Uterus (tissue), 4 donors: ENCODE results near the gene BICD2. TPM values are rescaled to one million over a fixed set of nuclear protein-coding genes. Genes with fewer than 3 reads are reported as not detected.

Experiments
- DNase-seq, 2 donors: peaks; one replicate each; pipeline ENCODE4 v3.0.0-alpha.2; 2019 to 2020
- H3K27ac ChIP-seq, 2 donors: fragments of 200-600 bp; sonication (generic); 1 replicate in 1 of 2; 2 replicates in 1 of 2; pipeline ENCODE4 v1.5.1; 2016 to 2018
- H3K27me3 ChIP-seq, 2 donors: fragments of 200-600 bp; sonication (generic); one replicate each; pipeline ENCODE4 v1.5.1; 2018 to 2019; ENCODE audit warnings: control low read depth in 1 of 2
- H3K36me3 ChIP-seq, 2 donors: fragments of 200-600 bp; sonication (generic); one replicate each; pipeline ENCODE4 v1.5.1; 2019; ENCODE audit warnings: control low read depth in 1 of 2
- H3K4me1 ChIP-seq, 2 donors: fragments of 200-600 bp; sonication (generic); one replicate each; pipeline ENCODE4 v1.5.1; 2018 to 2019; ENCODE audit warnings: control low read depth in 1 of 2
- H3K4me3 ChIP-seq, 2 donors: fragments of 200-600 bp; sonication (generic); 1 replicate in 1 of 2; 2 replicates in 1 of 2; pipeline ENCODE4 v1.5.1; 2018 to 2019; ENCODE audit warnings: mild to moderate bottlenecking in 1 of 2
- H3K9me3 ChIP-seq, 2 donors: fragments of 200-600 bp; sonication (generic); one replicate each; pipeline ENCODE4 v1.5.1; 2019; ENCODE audit warnings: control low read depth in 1 of 2
- POLR2A ChIP-seq, 2 donors: fragments of 450-650 bp; IDR thresholded peaks; one replicate each; pipeline ENCODE4 v1.6.1; 2016; ENCODE audit warnings: antibody characterized with exemption in 2 of 2, mild to moderate bottlenecking in 1 of 2, moderate library complexity in 1 of 2
- intact Hi-C: fragments of 100-400 bp; cut with DNase I; formaldehyde crosslinking; loops from one replicate; pipeline ENCODE4 v1.15.1; 2023; ENCODE audit warnings: low total_unique reads
- total RNA-seq, 4 donors: library from RNA; depleted of rRNA in 3 of 4; stranded (reverse); fragments of >200 nt in 3 of 4; gene quantifications; one replicate each; pipeline versions ENCODE4 v1.1.0 to v1.2.4, GENCODE V29; 2014 to 2023
- TF ChIP-seq, protein P1 (sequence below), 4 experiments: fragments of 200-600 bp in 2 of 4; fragments of 450-650 bp in 2 of 4; sonication (generic) in 2 of 4; IDR thresholded peaks; one replicate each; pipeline ENCODE4 v1.5.1; 2016 to 2019; ENCODE audit warnings: antibody characterized with exemption in 4 of 4, mild to moderate bottlenecking in 2 of 4, moderate library complexity in 1 of 4
- donor health status: DM: yes; HTN: yes; CAD: no.

BICD2 gene
- total RNA-seq, 4 donors from 2014 or later, result 5.6 to 45.1 (median 22.8) TPM

DNA sequence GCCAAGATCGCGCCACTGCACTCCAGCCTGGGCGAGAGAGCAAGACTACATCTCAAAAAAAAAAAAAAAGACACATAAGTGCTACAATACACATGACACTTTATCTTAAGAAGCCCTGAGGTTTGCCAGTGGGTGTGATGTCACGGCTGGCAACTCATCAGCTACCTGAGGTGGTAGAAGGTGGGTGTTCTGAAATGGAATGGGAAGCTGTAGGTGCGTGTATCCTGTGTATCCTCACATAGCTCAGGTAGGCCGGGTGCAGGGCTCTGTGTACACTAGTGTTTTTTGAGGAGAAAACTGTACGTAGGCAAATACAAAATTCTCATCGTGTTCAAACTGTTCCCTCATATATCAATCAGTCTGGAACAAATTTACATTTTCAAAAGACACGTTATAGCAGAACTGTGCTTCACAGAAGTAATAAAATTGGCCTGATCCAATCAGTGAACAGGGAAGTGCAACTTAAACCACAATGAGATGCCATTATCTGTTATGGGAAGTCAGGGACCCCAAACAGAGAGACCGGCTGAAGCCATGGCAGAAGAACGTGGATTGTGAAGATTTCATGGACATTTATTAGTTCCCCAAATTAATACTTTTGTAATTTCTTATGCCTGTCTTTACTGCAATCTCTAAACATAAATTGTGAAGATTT is 10.4 kb downstream of the BICD2 start:
- H3K4me3 ChIP-seq, result no peak overlapping the region
- H3K9me3 ChIP-seq, result no peaks in the 10 kb centered on the region
- no peak for TF ChIP-seq POLR2A (IDR thresholded peaks at IDR 0.05)
- TF ChIP-seq, protein P1, sequence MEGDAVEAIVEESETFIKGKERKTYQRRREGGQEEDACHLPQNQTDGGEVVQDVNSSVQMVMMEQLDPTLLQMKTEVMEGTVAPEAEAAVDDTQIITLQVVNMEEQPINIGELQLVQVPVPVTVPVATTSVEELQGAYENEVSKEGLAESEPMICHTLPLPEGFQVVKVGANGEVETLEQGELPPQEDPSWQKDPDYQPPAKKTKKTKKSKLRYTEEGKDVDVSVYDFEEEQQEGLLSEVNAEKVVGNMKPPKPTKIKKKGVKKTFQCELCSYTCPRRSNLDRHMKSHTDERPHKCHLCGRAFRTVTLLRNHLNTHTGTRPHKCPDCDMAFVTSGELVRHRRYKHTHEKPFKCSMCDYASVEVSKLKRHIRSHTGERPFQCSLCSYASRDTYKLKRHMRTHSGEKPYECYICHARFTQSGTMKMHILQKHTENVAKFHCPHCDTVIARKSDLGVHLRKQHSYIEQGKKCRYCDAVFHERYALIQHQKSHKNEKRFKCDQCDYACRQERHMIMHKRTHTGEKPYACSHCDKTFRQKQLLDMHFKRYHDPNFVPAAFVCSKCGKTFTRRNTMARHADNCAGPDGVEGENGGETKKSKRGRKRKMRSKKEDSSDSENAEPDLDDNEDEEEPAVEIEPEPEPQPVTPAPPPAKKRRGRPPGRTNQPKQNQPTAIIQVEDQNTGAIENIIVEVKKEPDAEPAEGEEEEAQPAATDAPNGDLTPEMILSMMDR (IDR thresholded peaks at IDR 0.05), result no peak
- H3K36me3 ChIP-seq, result no peaks in the 10 kb centered on the region
- intact Hi-C loops, result no loop called here
- H3K4me1 ChIP-seq, result peaks cover 0 to 7% of the 10 kb centered on the region in 2 donors
- H3K27me3 ChIP-seq, result no peaks in the 10 kb centered on the region
- no peak for DNase-seq
- H3K27ac ChIP-seq, result no peak overlapping the region

DNA sequence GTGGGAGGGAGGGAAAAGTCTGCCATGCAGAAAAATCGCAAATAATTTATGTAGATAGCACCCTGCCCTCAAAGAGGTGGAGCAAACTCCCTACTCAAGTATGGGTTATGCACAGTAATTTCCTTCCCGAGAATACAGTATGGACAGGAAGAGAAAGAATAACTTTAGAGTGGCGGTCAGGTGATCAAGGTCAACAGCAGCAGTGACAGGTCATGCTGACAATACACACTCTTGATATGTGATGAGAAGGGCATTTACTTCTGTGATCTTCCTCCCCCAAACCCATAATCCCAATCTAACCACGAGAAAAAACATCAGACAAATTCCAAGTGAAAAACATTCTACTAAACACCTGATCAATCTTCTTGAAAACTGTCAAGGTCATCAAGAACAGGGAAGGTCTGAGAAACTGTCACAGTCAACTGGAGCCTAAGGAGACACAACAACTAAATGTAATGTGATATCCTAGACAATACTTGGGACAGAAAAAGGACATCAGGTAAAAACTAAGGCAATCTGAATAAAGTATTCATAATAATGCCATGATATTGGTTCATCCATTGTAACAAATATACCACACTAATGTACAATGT is 11.7 kb downstream of the BICD2 start:
- H3K4me1 ChIP-seq, result peaks cover 0 to 10% of the 10 kb centered on the region in 2 donors
- no peak for TF ChIP-seq POLR2A (IDR thresholded peaks at IDR 0.05)
- TF ChIP-seq, protein P1 (IDR thresholded peaks at IDR 0.05), result no peak

DNA sequence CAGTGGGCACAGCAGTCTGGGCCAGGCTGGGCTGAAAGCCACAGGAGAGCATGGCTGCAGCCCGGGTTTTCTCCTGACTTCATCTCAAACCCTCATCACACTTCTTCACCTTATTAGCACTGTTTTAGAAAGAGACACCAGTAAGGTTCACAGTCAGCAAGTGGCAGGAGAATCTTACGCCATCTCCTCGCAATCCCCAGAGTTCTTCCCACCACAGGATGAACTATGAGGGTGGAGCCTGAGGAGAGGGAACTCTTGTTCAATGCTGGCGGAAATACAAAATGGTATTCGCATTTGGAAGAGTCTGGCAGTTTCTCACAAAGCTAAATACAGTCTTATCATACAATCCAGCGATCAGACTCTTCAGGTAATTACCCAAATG is 14.7 kb downstream of the BICD2 start:
- H3K9me3 ChIP-seq, result no peaks in the 10 kb centered on the region
- H3K27me3 ChIP-seq, result no peaks in the 10 kb centered on the region
- no peak for TF ChIP-seq POLR2A (IDR thresholded peaks at IDR 0.05)
- TF ChIP-seq, protein P1 (IDR thresholded peaks at IDR 0.05), result no peak
- no peak overlapping the region for H3K27ac ChIP-seq
- H3K36me3 ChIP-seq, result no peaks in the 10 kb centered on the region
- peaks cover 0 to 19% of the 10 kb centered on the region in 2 donors for H3K4me1 ChIP-seq
- intact Hi-C loops, result no loop called here
- no peak overlapping the region for H3K4me3 ChIP-seq
- DNase-seq, result no peak

More for the DNA sequence above, 11.7 kb downstream of the BICD2 start:
- intact Hi-C loops, result no loop called here
- Histone ChIP-seq H3K27ac (no peak overlapping the region), H3K27me3 (no peaks in the 10 kb centered on the region), H3K36me3 (no peaks in the 10 kb centered on the region), H3K9me3 (no peaks in the 10 kb centered on the region), H3K4me3 (no peak overlapping the region)
- DNase-seq, result no peak

DNA sequence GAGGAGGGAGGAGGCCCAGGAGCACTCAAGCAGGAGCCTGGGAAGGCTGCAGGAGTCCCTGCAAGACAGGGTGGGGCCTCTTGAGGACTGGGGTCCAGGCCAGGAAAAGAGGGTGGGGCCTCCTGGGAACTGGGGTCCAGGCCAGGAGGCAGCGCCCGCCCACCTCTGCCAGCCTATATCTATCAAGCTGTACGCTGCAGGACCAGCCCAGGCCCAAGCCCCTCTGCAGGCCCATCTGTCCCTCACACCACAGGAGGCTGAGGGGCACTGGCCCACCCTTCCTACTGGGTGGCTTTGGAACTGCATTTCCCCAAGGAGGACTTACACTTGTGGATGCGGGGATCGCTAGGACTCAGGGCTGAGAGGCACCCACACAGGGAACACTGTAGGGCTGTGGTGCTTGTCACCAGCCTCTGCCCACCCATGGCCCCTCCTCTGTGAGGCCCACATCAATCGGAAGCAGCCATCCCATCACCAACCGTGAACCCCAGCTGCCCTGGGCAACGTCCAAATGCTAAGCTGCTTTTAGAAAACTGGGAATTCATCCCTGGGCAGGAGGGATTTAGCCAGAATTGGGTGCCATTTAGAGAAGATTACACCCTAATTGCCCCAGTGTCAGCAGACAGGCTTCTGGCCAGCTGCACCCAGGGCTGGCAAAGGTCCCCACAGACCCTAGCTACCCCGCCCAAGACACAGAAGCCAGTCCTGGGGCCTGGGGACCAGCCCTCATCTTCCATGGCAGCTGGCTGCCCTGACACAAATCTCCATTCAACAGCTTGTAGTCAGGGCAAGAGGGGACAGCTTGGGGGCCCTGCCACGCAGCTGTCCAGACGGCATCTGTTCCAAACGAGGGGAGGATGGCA is 15.3 kb downstream of the BICD2 start:
- Histone ChIP-seq H3K36me3 (no peaks in the 10 kb centered on the region), H3K27ac (no peak overlapping the region), H3K9me3 (no peaks in the 10 kb centered on the region), H3K4me1 (peaks cover 0 to 19% of the 10 kb centered on the region in 2 donors), H3K4me3 (no peak overlapping the region), H3K27me3 (no peaks in the 10 kb centered on the region)
- intact Hi-C loops, result no loop called here
- TF ChIP-seq, protein P1 (IDR thresholded peaks at IDR 0.05), result no peak
- no peak for TF ChIP-seq POLR2A (IDR thresholded peaks at IDR 0.05)
- no peak for DNase-seq

DNA sequence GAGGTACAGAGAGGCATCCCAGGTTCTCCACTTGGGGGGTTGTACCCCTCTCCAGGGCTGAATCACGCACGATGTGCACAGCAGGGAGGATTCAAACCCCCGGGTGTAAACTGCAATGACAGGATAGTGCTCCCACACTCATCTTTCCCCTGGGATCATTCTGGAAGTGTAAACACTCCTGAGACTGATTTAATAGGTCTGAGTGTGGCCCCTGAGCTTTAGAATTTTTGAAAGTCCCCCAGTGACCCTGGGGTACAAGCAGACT is 16.5 kb downstream of the BICD2 start:
- TF ChIP-seq, protein P1 (IDR thresholded peaks at IDR 0.05), result no peak
- TF ChIP-seq POLR2A (IDR thresholded peaks at IDR 0.05), result no peak
- no peak for DNase-seq
- Histone ChIP-seq H3K4me1 (peaks cover 0 to 19% of the 10 kb centered on the region in 2 donors), H3K9me3 (no peaks in the 10 kb centered on the region), H3K4me3 (no peak overlapping the region), H3K27me3 (no peaks in the 10 kb centered on the region), H3K27ac (no peak overlapping the region), H3K36me3 (no peaks in the 10 kb centered on the region)
- intact Hi-C loops, result no loop called here
